K562 (cell line): Measurements from ENCODE around the gene EMD.

Experiments
- MECOM ChIP-seq: fragments of 250-450 bp; sonication (Bioruptor Pico); IDR thresholded peaks from 2 replicates; pipeline ENCODE4 v1.8.0; 2022; ENCODE audit warnings: inconsistent platforms
- RBM22 ChIP-seq: fragments of 200-400 bp; formaldehyde crosslinking; IDR thresholded peaks from 2 replicates; pipeline ENCODE4 v1.6.1; 2018; ENCODE audit warnings: low read length, low read depth; ENCODE audit not compliant: poor library complexity, severe bottlenecking
- TF ChIP-seq, protein P1 (sequence below), 3 experiments: IDR thresholded peaks in 2 of 3; conservative IDR thresholded peaks in 1 of 3; 2 replicates each; pipeline ENCODE4 v1.5.1; 2011 to 2012; ENCODE audit warnings: low read length in 3 of 3, mild to moderate bottlenecking in 3 of 3, control low read depth in 2 of 3, improper control_type of control experiment in 1 of 3, inconsistent platforms in 1 of 3, low read depth in 1 of 3, mixed read lengths in 1 of 3, moderate library complexity in 1 of 3; ENCODE audit not compliant: insufficient read depth in 2 of 3

DNA sequence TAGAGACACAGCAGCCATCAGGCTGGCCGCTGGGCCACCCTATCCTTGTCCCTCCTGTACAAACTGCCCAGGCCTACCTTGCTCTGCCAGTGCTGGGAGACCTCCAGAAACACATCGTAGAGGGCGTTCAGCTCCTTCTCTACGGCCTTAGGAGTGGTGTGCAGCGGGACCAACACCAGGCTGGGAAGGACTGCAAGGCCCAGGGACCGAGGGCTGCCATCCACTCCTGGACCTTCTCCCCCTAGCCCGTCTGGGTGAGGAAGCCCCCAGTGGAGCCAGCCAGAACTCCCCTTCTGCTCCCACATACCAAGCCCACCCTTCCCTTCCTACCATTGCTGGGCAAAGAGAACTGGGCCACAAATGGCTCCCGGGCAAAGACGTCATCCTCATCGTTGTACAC, 24.1 kb downstream of the EMD start:
- TF ChIP-seq RBM22 (no peak), MECOM (CRISPR knock-in tag) (no peak)
- TF ChIP-seq, protein P1, sequence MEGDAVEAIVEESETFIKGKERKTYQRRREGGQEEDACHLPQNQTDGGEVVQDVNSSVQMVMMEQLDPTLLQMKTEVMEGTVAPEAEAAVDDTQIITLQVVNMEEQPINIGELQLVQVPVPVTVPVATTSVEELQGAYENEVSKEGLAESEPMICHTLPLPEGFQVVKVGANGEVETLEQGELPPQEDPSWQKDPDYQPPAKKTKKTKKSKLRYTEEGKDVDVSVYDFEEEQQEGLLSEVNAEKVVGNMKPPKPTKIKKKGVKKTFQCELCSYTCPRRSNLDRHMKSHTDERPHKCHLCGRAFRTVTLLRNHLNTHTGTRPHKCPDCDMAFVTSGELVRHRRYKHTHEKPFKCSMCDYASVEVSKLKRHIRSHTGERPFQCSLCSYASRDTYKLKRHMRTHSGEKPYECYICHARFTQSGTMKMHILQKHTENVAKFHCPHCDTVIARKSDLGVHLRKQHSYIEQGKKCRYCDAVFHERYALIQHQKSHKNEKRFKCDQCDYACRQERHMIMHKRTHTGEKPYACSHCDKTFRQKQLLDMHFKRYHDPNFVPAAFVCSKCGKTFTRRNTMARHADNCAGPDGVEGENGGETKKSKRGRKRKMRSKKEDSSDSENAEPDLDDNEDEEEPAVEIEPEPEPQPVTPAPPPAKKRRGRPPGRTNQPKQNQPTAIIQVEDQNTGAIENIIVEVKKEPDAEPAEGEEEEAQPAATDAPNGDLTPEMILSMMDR (IDR thresholded peaks at IDR 0.05 in 2 of 3, conservative IDR thresholded peaks at IDR 0.05 in 1 of 3; ENCODE audit: insufficient read depth in 2 of 3, low read depth in 1 of 3, low read length in 3 of 3) = no peak
